Measurements from ENCODE around the gene MS4A10. TPM values are rescaled to one million over a fixed set of nuclear protein-coding genes. Genes with fewer than 3 reads are reported as not detected.

The MS4A10 gene
- total and polyA plus RNA-seq, 2 of the 8 experiments (the other 6 are each of a cell fraction or from before 2014, with no cell fraction given) = not detected

GRCh38 chr11:60741421-60741820, 43.7 kb upstream of the MS4A10 start:
- Histone ChIP-seq H4K20me1 (replicated peaks in 1 of 2; ENCODE audit: control insufficient read depth in 1 of 2, insufficient read depth in 2 of 2, low read length in 2 of 2) (no peaks in the 10 kb centered on the region), H3K56ac (replicated peaks; ENCODE audit: insufficient read length, low read depth, low read length) (no peak overlapping the region), H3K4me3 (ENCODE audit: extremely low read depth in 1 of 4, insufficient read depth in 2 of 4, low read depth in 3 of 4, low read length in 4 of 4) (no peak overlapping the region), H2BK12ac (ENCODE audit: low read depth, low read length) (no peak overlapping the region), H2AFZ (ENCODE audit: low read length) (no peak overlapping the region), H2BK15ac (ENCODE audit: low read length) (no peak overlapping the region), H3K36me3 (ENCODE audit: control insufficient read depth in 2 of 4, insufficient read depth in 4 of 4, low read length in 3 of 4) (no peaks in the 10 kb centered on the region), H4K5ac (ENCODE audit: insufficient read length, low read depth, low read length) (no peak overlapping the region), H3K4me1 (replicated peaks in 1 of 4; ENCODE audit: control insufficient read depth in 3 of 4, insufficient read depth in 4 of 4, low read length in 3 of 4) (no peaks in the 10 kb centered on the region), H3K27me3 (replicated peaks in 1 of 4; ENCODE audit: control insufficient read depth in 3 of 4, extremely low read depth in 1 of 4, insufficient read depth in 3 of 4, low read length in 3 of 4) (no peaks in the 10 kb centered on the region), H2AK5ac (ENCODE audit: low read depth, low read length) (no peak overlapping the region), H3K9ac (replicated peaks in 1 of 4; ENCODE audit: extremely low read depth in 1 of 4, low read depth in 3 of 4, low read length in 3 of 4) (no peak overlapping the region), H3K18ac (ENCODE audit: extremely low read depth, low read length) (no peak overlapping the region), H3K4me2 (ENCODE audit: insufficient read depth in 1 of 2, low read depth in 2 of 2, low read length in 2 of 2) (no peak overlapping the region), H3K4ac (replicated peaks; ENCODE audit: insufficient read length, low read depth, low read length) (no peak overlapping the region), H2BK20ac (ENCODE audit: low read length) (no peak overlapping the region), H2BK120ac (replicated peaks; ENCODE audit: low read depth, low read length) (no peak overlapping the region), H3K27ac (ENCODE audit: low read depth, low read length) (no peak overlapping the region), H2BK5ac (ENCODE audit: low read depth, low read length) (no peak overlapping the region), H4K8ac (ENCODE audit: extremely low read depth, insufficient read depth, low read length) (no peak overlapping the region), H3K23ac (ENCODE audit: insufficient read length) (no peak overlapping the region), H3K79me1 (ENCODE audit: low read depth, low read length) (no peaks in the 10 kb centered on the region), H3K14ac (ENCODE audit: insufficient read length) (no peak overlapping the region), H3K23me2 (ENCODE audit: low read depth, low read length) (no peaks in the 10 kb centered on the region), H3K9me3 (ENCODE audit: insufficient read depth in 2 of 2, low read depth in 1 of 2, low read length in 1 of 2) (peaks cover 0 to 3% of the 10 kb centered on the region in 2 experiments; a peak in 1 of 4 replicates), H4K91ac (replicated peaks; ENCODE audit: insufficient read length, low read length) (no peak overlapping the region), H3K79me2 (ENCODE audit: control insufficient read depth in 1 of 2, insufficient read depth in 2 of 2, low read length in 2 of 2) (no peaks in the 10 kb centered on the region)
- ChIA-PET POLR2A (ENCODE audit: partially characterized antibody) (no interaction called here), CTCF (ENCODE audit: partially characterized antibody) (interaction anchor here (0.6 to 6.2 kb wide), 10 partner anchors 11 to 631 kb away, joined by 3 to 61 read pairs (median 6); partner anchors contain the start of gene MS4A15)
- no peak for DNase-seq (ENCODE audit: low read depth in 1 of 2, low spot score in 2 of 2)
- FAIRE-seq = no peak
- 90% methylated on average over 3 of the region's 3 CpGs; no CpG with 5 or more reads in 1 of the 2 experiments for WGBS, 2 experiments (ENCODE audit: extremely low coverage in 1 of 2, insufficient coverage in 1 of 2, insufficient read length in 1 of 2, insufficient replicate concordance in 2 of 2, low coverage in 1 of 2, low lambda C conversion rate in 2 of 2, missing lambda C conversion rate in 1 of 2)
- TF ChIP-seq PHF8 (conservative IDR thresholded peaks at IDR 0.05; ENCODE audit: low read depth, low read length) = no peak
- no peak for TF ChIP-seq EZH2 (IDR thresholded peaks at IDR 0.05; ENCODE audit: low read depth, low read length, severe bottlenecking)
- TF ChIP-seq GABPA (IDR thresholded peaks at IDR 0.05; ENCODE audit: borderline replicate concordance, insufficient read depth, low read length) = no peak
- no peak for TF ChIP-seq ATF2 (IDR thresholded peaks at IDR 0.05; ENCODE audit: low read length)
- no peak for TF ChIP-seq CREB1 (IDR thresholded peaks at IDR 0.05)
- no peak for TF ChIP-seq CEBPB (IDR thresholded peaks at IDR 0.05; ENCODE audit: low read depth, low read length)
- no peak for TF ChIP-seq CBX8 (IDR thresholded peaks at IDR 0.05; ENCODE audit: borderline replicate concordance, low read depth, low read length)
- TF ChIP-seq POLR2AphosphoS5 (IDR thresholded peaks at IDR 0.05; ENCODE audit: low read depth, low read length) = no peak
- TF ChIP-seq SUZ12 (IDR thresholded peaks at IDR 0.05; ENCODE audit: low read length) = no peak
- no peak for TF ChIP-seq SP1 (IDR thresholded peaks at IDR 0.05; ENCODE audit: low read depth, low read length)
- TF ChIP-seq TBP (IDR thresholded peaks at IDR 0.05; ENCODE audit: low read depth, low read length) = no peak
- TF ChIP-seq E2F6 (IDR thresholded peaks at IDR 0.05) = no peak
- TF ChIP-seq GTF2F1 (IDR thresholded peaks at IDR 0.05; ENCODE audit: borderline replicate concordance, low read depth, low read length) = no peak

Data from H1 (cell line).